Gastroesophageal sphincter (tissue), 2 donors: ENCODE results near the gene KIAA1210.

Source experiments
- EP300 ChIP-seq: sonication (generic); formaldehyde crosslinking; IDR thresholded peaks from one replicate; pipeline ENCODE4 v1.6.1; 2017; ENCODE audit warnings: antibody characterized with exemption, mild to moderate bottlenecking
- POLR2A ChIP-seq, 2 donors: fragments of 450-650 bp; IDR thresholded peaks; one replicate each; pipeline ENCODE4 v1.6.1; 2017; ENCODE audit warnings: antibody characterized with exemption in 2 of 2, mild to moderate bottlenecking in 2 of 2, moderate library complexity in 1 of 2

- TF ChIP-seq EP300, result no peak
- TF ChIP-seq POLR2A (IDR thresholded peaks at IDR 0.05), result no peak
Observed at GRCh38 chrX:119177278-119177677, 49.7 kb upstream of the KIAA1210 start.
